ENCODE measurements around the gene SLC35E3.

Gene SLC35E3

DNA sequence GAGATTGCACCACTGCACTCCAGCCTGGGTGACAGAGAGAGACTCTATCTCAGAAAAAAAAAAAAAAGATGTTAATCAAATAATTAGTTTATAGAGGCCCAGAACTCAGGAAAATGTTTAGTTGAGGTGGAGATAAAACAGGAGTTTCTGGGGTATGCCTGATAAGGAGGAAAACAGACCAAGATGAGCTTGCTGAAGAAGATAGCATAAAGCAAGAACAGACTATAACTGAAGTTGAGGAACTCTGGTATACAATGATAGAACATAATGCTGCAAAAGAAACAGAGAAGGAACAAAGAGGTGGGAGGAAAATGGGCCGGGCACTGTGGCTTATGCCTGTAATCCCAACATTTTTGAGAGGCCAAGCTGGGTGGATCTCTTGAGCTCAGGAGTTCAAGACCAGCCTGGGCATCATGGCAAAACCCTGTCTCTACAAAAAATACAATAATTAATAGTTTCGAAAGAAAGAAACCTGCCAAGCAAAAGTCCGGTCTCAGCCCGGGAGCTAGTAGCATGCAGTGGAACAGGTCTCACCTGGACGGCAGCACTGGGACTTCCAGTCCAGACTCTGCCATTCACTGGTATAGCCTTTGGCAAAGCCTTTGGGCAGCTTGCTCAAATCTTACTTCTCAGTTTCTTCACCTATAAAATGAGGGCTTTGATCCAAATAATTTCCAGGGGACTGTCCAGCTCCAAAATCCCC, 25.4 kb downstream of the SLC35E3 start:
- no peak for DNase-seq

DNA sequence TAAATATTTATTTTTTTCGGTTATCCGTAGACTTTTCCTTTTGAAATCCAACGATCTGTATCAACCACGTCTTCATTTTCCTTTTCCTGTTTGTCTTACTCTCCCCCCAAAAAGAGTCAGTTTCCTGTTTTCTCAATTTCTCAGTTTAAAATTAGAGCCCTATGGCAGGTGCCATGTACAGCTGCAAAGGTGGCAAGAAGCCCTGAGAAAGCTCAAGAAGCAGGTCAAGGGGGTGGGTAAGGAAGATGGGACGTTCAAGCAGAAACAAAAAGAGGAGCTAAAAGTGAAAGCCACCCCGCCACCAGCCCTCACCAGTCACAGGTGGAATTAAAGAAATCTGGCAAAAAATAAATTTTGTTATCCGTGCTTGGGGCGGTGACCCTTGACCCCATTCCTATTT, 26.7 kb downstream of the SLC35E3 start:
- DNase-seq = no peak

DNA sequence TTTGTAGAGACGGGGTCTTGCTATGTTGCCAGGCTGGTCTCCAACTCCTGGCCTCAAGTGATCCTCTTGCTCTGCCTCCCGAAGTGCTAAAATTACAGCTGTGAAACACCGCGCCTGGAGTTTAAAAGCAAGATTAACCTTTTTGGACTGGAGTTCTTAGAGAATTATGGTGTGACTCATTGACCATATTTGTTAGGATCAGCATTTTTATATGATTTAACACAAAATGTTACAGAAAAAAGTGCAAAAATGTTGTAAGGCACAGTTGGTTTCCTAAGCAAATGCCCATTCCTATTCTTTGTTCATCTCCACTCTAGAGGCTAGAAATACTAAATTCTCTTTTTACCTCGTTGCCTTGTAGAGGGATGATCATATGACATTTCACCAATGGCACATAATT, 27.6 kb downstream of the SLC35E3 start:
- DNase-seq = no peak

DNA sequence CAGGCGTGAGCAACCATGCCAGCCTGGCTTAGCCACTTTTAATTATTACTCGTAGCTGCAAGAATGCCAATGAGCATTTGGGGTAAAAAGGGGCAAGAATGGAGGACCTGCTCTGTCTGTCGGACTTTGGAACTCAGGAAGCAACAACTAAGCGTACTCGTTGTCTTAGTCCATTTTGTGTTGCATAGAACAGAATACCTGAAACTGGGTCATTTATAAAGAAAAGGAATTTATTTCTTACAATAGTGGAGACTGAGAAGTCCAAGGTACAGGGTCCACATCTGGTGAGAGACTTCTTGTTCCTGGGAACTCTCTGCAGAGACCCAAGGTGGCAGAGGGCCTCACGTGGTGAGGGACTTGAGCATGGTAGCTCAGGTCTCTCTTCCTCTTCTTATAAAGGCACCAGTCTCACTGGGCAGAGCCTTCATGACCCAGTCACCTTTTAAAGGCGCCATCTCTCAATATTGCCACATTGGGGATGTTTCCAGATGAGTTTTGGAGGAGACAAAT, 29.2 kb downstream of the SLC35E3 start:
- no peak for DNase-seq

DNA sequence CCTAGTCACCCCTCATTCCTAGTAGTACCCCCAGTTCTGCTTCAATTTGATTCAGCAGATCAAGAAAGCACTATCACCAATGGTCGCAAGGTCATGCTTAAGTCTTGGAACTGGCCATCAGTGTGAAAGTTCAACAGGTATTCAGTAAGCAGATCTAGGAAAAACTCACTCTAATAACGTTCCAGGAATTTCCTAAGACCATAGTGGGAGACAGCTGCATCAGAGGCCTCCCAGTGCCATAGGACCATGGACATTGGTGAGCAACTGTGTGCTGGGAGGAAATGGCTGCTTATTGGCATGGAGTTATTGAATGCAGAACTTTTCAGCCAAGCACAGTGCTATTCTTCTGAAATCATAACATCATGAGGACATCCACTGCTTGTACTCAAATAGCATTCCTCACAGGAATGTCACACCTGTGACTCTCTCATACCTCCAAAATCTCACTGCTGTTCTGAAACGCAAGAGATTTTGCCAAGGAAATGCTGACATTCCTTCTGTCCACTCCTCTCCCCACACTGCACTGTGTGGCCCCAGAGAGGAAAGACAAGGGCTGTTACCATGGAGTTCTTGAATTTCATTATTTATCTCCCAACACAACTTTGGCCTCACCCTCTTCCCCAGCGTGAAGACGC, 31.1 kb downstream of the SLC35E3 start:
- DNase-seq = no peak

DNA sequence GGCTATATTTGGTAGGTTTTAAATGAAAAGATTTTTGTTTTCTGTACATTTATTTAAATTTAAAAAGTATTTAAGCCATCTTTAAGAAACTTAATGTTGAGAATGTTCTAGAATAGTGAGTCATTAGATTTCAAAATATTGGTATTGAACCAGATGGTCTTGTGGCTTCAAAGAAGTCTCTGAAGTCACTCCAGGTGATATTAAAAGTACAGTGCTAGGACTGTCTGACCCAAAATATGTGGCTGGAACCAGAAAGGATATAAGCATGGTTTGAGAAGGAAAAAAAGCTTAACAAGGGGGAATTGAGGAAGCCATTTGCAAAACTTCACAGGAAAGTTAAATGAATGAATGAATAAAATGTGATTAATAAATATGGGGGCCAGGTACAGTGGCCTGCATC, 33.3 kb downstream of the SLC35E3 start:
- no peak for DNase-seq

DNA sequence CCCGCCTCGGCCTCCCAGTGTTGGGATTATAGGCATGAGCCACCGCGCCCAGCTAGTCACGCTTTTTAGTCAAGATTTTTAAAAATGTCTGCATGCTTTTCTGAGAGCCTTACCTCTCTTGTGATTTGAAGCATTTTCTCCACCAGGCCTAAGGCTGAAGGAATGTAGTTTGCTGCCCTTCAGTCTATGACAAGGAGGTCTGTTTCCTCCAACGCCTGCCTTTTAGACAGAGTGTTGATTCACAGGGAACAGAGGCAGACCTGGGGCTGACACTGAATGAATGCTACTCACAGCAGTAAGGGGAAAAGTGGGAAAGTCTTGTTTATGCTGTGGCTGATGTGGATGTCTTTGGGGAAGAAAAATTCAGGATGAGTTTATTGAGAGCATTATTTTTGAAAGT, 34.8 kb downstream of the SLC35E3 start:
- DNase-seq = no peak

DNA sequence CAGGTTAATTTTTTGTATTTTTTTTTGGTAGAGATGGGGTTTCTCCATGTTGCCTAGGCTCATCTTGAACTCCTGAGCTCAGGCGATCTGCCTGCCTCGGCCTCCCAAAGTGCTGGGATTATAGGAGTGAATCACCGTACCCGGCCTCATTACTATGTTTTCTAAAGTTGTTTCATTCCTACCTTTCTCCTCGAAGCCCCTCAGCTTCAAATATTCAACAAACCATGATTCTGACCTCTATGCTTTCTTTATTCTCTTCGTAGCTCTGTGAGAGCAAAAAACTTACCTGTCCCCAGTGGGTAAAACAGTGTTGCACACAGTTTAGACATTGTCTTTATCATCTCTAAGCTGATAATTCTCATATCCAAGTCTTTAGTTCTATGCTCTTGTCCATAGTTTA, 35.8 kb downstream of the SLC35E3 start:
- no peak for DNase-seq

DNA sequence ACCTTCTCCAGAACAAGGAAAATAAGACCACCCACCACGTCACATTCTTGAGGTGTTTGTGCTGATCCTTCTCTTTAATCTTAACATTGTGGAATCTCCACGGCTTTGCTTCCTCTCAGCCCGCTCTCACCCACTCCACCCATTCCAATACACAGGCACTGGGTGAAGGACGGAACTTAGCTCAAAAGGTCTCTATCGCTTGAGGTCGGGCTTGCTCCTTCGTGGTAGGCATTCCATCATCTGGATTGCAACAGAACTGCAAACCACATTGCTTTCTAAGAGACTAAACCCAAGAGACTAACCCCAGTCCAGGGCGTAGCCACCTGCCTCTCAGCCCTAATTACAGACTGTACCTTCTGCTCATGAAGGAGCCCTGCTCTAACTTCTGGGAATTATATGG, 38.0 kb downstream of the SLC35E3 start:
- no peak for DNase-seq

DNA sequence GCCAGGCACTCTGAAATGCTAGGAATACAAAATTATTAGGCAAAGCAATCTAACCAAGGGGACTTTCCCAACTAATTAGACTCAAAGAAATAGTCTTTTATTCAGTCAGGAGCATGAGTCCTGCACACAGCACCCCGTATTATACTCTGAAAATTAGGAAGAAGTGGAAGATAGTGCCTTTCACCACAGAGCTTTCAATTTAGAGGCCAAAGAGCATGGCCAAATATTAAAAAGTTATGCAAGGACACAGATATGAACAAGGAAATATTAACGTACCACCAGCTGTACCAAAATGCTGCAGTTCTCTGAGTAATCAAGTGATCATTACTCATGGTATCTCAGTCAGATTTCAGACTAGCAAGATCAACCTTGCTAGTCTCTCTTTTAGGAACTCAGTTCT, 39.4 kb downstream of the SLC35E3 start:
- DNase-seq = no peak

DNA sequence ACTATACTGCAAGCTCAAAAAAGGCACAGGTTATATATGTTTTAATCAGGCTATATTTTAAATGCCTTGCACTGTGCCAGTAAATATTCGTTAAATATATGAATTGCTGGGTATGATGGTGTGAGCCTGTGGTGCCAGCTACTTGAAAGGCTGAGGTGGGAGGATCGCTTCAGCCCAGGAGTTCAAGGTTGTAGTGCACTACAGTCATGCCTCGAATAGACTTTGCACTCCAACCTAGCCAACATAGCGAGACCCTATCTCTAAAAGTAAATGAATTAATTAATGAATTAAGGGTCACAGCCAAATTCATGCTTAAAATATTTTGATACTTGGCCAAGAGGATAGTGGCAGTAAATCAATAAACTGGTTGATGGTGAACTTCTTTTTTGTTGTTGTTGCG, 39.8 kb downstream of the SLC35E3 start:
- DNase-seq = no peak

DNA sequence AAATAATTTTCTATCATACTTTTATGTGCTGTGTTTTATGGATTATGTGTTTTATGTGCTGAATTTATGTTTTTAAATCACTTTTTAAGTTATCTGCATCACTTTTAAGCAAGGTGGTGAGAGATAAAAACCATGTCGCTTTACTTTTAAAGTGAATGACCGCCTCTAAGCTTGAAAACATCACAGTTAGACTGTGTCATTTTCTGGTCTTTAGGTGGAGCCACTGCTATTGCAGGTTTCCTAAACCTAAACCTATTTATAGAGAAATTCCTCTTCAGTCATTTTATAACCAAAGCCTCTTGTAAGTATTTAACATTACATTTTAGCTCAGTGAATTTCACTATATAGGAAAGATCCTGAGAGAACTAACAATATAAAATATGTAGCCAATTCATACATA, 41.0 kb downstream of the SLC35E3 start:
- DNase-seq = no peak

DNA sequence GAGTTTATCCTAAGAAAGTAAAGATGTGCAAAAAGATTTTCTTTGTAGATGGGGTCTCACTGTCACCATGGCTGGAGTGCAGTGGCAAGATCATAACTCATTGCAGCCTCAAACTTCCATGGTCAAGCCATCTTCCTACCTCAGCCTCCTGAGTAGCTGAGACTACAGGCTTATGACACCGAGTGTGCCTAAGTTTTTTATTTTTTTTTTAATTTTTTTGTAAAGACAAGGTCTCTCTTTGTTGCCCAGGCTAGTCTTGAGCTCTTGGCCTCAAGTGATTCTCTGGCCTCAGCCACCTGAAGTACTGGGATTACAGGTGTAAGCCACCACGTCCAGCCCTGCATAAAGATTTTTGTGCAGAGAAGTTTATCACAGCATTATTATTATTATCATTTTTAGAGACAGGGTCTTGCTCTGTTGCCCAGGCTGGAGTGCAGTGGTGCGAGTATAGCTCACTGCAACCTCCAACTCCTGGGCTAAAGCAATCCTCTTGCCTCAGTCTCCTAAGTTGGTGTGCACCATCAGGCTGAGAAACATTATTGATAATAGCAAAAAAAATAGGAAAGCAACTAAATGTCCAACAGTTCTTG, 42.7 kb downstream of the SLC35E3 start:
- no peak for DNase-seq

DNA sequence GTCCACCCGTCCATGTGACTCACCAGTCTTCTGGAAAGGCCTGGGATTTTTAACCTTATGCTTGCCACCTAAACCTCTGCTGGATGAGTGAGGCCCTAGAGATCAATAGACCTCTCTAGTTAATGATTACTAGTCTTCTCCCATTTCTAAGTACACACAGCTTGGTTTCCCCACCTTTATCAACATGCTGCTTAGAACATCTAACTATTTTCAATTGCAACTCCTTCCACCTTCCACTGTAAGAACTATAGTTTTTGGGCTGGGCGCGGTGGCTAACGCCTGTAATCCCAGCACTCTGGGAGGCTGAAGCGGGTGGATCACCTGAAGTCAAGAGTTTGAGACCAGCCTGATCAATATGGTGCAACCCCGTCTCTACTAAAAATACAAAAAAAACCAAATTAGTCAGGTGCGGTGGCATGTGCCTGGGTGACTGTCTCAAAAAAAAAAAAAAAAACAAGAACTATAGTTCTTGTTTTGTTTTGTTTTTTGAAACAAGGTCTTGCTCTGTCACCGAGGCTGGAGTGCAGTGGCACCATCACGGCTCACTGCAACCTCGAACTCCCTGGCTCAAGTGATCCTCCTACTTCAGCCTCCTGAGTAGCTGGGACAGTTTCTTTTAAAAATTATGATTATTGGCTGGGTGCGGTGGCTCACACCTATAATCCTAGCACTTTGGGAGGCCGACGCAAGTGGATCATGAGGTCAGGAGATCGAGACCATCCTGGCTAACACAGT, 43.3 kb downstream of the SLC35E3 start:
- DNase-seq = no peak

DNA sequence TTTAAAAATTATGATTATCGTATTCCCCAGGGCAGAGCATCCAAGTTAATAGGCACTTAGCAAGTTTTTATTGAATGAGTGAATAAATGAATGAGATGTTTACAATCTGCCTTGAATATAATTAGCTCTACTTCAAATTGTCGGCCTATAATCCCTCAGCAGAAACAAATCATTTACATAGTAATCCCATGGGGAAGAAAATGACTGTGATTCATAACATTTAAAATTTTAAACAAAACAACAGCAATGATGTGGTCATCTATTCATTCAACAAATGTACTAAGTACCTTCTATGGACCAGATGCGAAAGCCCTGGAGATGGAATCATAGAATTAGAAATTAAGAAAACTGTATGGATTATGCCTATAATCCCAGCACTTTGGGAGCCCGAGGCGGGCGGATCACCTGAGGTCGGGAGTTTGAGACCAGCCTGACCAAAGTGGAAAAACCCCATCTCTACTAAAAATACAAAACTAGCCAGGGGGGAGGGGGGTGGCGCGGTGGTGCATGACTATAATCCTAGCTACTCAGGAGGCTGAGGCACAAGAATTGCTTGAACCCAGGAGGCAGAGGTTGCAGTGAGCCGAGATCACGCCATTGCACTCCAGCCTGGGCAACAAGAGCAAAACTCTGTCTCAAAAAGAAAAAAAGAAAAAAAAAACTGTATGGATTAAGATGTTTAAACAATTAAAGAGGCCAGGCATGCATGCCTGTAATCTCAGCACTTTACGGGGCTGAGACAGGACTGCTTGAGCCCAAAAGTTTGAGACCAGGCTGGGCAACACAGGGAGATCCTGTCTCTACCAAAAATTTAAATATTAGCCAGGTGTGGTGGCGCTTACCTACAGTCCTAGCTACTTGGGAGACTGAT, 44.3 kb downstream of the SLC35E3 start:
- DNase-seq = no peak

DNA sequence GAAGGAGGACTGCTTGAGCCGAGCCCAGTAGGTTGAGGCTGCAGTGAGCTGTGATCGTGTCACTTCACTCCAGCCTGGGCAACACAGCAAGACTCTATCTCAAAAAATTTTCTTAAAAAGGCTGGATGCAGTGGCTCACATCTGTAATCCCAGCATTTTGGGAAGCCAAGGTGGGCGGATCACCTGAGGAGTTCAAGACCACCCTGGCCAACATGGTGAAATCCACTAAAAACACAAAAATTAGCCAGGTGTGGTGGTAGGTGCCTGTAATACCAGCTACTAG, 44.9 kb downstream of the SLC35E3 start:
- DNase-seq = no peak

DNA sequence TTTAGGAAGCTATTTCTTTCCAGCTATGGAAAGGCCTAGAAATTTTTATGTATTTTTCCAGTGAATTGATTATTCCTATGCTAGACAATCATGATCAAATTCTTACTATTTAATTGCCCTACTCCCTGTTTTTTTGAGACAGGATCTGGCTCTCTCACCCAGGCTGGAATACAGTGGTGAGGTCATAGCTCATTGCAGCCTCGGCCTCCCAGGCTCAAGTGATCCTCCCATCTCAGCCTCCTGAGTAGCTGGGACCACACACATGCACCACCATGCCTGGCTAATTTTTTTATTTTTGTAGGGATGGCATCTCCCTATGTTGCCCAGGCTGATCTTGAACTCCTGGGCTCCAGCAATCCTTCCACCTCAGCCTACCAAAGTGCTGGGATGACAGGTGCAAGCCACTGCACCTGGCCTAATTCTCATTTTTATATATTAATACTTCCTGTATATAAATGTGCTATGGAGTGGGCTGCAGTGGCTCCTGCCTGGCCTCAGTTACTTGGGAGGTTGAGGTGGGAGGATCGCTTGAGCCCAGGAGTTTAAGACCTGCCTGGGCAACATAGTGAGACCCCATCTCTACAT, 46.0 kb downstream of the SLC35E3 start:
- no peak for DNase-seq

DNA sequence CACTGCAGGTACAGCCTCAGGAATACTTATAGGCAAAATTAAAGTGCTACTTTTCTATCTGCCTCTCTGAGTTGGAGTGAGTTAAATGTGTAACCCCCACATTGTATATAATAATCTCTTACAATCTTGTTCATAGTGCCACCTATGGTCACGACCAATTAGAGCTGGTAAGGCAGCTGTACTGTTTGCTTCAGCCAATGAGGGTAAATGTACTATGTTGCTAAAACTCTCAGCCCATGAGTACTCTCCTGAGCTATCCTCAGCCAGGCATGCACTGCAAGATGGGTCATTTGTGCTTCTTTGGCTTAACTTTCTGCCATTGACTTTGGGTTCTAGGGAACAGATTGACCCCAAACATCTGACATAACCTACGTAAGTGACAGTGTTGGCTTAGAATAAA, 47.0 kb downstream of the SLC35E3 start:
- no peak for DNase-seq

DNA sequence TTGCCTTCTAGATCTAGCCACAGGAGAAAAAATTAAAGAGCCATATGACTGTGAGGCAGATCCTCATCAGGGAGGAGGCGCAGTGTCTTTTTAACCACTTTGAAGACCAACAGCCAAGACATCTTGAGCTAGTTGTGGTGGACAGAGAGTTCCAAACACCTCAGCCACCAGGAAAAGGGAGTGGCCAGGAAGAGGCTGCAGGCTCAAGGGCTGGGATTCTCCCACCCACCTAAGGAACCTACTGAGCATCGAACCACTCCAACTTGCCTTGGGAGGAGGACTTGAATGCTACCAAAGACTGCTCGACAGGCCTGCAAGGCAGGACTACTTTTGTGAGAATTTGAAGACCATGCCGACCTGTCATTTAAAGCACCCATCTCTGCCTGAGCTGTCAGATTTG, 47.5 kb downstream of the SLC35E3 start:
- no peak for DNase-seq

DNA sequence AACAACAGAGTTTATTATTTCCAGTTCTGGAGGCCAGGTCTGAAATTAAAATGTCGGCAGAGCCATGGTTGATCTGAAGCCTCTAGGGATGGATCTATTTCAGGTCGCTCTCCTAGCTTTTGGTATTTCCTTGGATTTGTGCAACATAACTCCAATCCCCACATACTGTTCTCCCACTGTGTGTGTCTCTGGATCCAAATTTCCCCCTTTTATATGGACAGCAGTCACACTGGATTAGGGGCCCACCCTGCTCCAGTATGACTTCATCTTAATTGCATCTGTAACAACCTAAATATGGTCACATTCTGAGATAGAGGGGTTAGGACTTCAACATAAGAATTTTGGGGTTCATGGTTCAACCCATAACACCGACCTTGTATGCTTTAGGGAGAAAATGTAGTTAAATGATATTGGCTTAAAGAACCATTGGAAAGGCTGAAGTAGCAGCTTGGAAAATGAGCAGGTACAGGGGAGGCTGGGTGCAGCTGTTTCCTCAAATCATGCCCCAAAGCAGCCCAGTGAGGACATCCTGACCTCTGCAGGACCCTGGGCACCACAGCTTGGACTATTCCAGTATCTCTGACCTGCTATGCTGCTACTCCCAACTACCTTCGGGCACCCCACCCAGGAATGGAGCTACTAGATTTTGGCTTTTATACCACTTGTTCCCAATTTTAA, 48.1 kb downstream of the SLC35E3 start:
- DNase-seq = no peak

DNA sequence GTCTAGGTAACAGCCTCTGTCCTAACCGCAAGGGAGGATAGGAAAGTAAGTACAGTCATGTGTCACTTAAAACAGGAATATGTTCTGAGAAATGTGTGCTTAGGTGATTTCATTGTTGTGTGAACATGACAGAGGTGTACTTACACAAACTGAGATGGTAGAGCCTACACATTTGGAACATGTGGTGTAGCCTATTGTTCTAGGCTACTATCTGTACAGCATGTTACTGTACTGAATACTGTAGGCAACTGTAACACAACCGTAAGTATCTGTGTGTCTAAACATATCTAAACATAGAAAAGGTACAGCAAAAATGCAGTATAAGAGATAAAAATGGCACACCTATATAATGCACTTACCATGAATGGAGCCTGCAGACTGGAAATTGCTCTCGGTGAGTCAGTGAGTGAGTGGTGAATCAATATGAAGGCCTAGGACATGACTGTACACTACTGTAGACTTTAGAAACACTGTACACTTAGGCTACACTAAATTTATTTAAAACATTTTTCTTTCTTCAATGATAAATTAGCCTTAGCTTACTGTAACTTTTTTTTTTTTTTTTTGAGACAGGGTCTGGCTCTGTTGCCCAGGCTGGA, 48.8 kb downstream of the SLC35E3 start:
- DNase-seq = no peak

DNA sequence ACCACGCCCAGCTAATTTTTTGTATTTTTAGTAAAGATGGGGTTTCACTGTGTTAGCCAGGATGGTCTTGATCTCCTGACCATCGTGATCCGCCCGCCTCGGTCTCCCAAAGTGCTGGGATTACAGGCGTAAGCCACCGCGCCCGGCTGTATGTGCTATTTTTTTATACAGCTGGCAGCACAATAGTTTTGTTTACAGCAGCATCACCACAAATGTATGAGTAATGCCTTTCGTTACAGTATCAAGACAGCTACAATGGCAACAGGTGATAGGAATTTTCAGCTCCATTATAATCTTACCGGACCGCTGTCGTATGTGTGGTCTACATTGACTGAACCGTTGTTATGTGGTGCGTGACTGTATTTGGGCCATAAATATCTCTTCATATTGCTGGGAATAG, 50.4 kb downstream of the SLC35E3 start:
- no peak for DNase-seq

Data from activated CD4-positive, CD25-positive, alpha-beta regulatory T cell treated with anti-CD3 and anti-CD28 coated beads, Interleukin-2, amount 50 U/mL, for 72 hours (primary cell).